HG03095 (cell line): ENCODE measurements around the gene KHK.

ENCODE experiments used
- ATAC-seq: cut with Tn5 transposase; IDR thresholded peaks from one replicate; pipeline ENCODE4 v1.9.1; 2021; ENCODE audit warnings: moderate library complexity; ENCODE audit not compliant: unreplicated experiment

Gene KHK

DNA sequence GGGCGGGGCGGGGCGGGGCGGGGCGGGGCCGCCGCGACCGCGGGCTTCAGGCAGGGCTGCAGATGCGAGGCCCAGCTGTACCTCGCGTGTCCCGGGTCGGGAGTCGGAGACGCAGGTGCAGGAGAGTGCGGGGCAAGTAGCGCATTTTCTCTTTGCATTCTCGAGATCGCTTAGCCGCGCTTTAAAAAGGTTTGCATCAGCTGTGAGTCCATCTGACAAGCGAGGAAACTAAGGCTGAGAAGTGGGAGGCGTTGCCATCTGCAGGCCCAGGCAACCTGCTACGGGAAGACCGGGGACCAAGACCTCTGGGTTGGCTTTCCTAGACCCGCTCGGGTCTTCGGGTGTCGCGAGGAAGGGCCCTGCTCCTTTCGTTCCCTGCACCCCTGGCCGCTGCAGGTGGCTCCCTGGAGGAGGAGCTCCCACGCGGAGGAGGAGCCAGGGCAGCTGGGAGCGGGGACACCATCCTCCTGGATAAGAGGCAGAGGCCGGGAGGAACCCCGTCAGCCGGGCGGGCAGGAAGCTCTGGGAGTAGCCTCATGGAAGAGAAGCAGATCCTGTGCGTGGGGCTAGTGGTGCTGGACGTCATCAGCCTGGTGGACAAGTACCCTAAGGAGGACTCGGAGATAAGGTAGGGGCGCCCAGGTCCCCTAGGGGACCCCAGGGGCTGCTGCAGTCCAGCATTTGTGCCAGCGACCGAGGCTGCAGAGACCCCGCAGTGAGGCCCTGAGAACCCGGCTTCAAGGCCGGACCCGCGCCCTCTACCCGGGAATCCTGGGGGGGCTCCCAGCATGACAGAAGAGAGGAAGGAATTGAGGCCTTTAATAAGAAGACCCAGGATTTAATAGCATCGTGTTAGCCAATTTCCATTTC lies at the start of gene KHK:
TSS of gene KHK (plus strand) at position 49 of the 870 bp plus-strand sequence. CDS start at position 537, 488 bp downstream.
- no peak for ATAC-seq

DNA sequence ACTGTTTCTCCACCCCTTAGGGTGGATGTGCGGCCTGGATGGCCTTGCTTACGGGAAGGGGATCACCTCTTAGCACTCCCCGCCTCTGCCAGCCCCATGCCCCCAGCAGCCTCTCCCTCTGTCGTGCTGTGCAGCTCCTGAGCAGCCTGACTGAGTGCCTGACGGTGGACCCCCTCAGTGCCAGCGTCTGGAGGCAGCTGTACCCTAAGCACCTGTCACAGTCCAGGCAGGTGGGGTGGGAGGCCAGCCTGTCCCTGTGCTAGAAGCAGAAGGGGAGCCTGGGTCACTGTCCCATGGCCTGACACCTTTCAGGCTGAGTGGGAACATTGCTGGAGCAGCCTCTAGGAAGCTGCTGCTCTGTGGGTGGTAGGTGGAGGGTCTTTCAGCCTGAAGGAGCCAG lies 48.6 kb upstream of the KHK start:
- no peak for ATAC-seq

DNA sequence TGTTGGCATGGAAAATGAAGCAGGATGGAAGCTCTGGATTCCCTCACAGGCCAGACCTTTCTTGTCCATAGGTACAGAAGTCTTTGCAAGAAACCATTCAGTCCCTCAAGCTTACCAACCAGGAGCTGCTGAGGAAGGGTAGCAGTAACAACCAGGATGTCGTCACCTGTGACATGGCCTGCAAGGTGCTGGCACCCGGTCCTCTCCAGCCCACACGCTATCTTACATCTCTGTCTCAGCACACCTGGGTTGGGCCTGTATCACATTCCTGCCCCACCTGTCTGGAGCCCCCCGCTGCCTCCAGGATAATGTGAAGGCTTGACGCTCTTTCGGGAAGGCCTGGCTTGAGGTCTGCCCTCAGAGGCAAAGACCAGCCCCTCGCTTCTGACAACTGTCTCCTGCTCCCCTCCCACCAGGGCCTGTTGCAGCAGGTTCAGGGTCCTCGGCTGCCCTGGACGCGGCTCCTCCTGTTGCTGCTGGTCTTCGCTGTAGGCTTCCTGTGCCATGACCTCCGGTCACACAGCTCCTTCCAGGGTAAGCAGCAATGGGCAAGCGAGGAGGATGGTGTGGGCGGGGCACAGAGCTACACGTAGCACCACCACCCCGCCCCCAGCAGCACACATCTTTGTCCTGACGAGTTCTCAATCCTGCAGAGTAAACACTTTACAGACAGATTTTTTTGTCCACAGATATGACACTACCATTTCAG lies 47.8 kb upstream of the KHK start:
- no peak for ATAC-seq

DNA sequence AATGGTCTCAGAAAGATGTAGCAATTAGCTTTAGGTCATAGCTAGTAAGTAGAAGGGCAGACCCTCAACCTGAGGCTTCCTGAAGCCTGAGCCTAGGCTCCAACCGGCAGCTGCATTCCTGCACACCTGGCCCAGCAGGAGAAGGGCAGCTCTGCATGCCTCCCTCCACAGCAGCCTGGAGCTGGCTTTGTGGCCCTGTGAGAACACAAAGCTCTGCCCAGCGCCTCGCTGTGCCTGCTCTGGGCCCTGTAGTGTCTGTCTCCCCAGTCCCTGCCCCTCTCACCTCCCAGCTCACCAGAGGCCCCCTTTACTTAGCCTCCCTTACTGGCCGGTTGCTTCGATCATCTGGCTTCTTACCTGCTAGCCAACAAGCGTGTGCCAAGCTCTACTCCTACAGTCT lies 47.1 kb upstream of the KHK start:
- ATAC-seq, result no peak

DNA sequence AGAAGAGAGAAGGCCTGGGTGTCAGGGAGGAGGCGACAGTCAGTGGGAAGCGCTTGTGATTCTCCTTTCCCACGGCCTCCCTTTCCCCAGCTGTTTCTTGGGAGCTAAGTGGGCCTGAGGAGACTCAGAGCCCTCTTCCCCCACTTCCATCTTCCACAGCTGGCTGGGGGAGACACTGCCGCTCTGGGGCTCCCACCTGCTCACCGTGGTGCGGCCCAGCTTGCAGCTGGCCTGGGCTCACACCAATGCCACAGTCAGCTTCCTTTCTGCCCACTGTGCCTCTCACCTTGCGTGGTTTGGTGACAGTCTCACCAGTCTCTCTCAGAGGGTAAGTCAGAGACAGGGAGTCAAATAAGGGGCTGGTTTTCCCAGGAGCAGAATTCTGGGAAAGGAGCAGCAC lies 46.7 kb upstream of the KHK start:
- ATAC-seq, result no peak

DNA sequence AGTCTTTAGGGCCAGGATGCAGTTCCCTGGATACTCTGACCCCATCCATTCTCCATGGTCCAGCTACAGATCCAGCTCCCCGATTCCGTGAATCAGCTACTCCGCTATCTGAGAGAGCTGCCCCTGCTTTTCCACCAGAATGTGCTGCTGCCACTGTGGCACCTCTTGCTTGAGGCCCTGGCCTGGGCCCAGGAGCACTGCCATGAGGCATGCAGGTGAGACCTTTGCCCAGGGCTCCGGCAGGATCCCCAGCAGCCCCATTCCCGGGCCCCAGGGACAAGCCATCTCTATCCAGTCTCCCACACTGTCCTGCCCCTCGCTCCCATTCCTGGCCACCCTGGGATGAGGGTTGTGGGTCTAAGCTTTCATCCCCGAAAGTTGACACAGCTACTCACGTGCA lies 46.3 kb upstream of the KHK start:
- ATAC-seq, result no peak

DNA sequence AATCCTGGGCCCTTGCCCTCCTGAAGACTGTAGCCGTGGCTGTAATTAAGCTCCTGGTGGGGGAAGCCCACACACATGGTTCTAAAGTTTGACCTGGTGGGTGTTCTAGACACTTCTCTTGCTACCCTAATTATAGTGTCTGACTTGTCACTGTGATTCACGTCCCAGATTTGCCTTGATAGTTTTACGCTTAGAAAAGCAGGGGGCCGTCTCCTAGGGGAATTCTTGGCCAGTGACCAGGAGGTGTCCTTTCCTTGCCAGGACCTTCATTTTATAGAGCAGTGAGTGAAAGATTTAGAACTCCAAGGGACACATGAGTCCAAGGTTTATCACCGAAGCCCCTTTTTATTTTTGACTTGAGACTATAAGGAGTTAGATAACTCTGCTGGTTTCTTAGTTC lies 44.8 kb upstream of the KHK start:
- peak; percentile 20 for ATAC-seq

DNA sequence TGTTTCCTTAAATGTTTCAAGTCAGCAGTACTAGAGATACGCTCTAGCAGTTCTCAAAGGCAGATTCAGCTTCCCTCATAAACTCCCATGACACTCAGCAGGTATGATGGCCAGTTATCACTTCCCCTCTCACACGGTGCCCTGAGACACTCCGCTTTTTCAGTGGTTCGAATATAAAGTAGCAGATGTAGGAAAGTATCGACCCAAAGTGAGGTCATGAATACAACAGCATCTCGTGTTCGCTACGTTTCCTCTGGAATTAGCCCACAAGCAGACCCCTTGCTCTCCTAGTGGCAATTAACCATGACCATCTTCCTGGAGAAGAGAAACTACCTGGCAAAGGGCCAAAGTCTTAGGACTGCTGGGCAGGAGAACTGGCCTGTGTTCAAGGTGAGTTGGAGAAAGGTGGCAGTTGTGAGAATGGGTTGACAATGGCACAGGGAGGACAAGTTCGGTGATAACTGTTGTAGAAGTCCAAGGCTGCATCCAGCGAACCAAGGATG lies 44.4 kb upstream of the KHK start:
- ATAC-seq, result peak; percentile 70

DNA sequence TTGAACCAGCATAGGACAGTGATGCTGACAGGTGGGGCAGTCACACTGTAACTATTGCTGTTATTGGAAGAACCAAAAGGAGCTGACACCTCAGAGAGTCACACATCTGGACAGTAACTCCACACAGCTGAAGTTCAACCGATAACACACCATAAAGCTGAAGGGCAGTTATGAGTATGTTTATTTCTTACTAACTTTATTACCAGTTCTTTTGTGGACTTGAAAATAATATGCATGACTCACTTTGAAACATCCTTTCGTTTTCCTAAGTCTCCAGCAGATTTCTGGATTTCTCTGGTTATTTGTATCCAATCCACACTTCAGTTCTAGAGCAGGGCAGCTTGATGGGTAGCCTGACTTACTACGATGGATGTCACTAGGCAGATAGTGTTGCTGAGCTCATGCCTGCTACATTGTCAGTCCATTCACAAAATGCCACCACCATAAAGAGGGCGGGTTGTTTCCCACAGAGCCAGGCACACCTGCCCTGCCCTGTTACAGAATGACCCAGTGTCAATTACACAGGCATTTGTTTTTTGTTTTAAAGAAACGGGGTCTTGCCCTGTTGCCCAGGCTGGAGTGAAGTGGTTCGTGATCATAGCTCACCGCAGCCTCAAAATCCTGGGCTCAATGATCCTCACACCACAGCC lies 43.5 kb upstream of the KHK start:
- no peak for ATAC-seq

DNA sequence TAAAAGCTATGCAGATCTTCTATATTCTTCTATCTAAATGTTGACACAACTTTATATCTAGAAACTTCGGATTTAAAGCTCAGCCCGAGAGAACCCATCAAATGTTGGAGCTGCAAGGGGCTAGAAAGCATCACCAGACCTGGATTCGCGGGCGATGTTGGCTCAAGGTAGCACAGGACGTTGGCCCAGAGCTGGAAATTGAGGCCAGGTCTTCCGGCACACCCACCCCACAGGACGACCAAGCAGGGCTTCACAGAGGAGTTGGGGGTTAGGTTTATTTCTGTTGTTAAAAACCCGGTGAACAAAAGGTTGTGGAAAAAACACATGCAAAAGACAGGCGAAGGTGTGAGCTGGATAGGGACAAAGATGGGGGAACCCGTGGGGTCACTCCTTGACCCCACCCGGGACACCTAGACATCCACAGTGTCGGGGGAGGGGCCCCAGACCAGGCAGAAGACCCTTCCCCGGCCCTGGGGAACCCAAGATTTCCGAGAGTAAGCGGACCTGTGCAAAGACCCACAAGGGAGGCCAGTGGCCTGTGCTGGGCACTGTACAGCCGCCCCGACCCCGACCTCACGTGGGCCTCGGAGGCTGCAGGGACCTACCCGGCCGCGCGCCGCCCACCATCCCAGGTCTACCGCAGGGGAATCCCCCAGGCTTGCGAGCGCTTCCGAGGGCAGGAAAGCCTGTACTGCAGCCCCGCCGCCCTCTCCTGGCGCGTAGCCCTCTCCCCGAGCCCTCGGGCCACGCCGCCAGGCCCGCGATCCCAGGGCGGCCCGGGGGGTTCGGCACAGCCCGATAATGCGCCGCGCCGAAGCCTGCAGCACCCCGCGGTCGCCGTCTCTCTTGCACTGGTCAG lies 36.9 kb upstream of the KHK start:
- peak; percentile 28 for ATAC-seq

DNA sequence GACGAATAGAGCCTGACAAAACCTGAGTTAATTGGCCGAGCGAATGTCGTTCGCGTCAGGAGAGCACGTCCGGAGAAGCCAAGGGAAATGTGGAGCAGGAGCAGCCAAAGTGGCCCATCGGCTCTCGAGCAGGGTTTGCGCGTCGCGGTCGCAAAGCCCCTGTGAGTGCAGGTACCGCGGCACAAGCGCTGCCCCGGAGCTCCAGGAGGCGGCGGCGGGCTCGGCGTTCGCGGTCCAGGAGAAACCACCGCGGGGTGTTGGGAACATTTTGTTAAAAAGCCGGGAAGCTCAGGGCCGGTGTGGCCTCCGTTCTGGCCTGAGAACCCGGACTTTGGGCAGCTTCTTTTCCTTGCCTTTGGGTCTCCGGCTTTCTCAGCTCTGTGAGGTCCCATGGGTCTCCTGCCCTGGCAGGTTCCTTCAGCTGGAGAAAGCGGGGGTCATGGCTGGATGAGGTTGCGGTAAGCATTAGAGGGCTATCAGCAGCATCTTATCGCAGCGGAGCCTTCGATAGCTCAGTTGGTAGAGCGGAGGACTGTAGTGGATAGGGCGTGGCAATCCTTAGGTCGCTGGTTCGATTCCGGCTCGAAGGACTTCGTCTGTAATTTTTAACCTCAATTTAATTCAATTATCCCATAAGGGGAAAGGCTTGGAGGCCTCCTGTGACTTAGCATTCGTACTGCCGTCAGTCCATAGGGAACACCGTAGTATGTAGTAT lies 36.1 kb upstream of the KHK start:
- ATAC-seq, result peak; percentile 40

DNA sequence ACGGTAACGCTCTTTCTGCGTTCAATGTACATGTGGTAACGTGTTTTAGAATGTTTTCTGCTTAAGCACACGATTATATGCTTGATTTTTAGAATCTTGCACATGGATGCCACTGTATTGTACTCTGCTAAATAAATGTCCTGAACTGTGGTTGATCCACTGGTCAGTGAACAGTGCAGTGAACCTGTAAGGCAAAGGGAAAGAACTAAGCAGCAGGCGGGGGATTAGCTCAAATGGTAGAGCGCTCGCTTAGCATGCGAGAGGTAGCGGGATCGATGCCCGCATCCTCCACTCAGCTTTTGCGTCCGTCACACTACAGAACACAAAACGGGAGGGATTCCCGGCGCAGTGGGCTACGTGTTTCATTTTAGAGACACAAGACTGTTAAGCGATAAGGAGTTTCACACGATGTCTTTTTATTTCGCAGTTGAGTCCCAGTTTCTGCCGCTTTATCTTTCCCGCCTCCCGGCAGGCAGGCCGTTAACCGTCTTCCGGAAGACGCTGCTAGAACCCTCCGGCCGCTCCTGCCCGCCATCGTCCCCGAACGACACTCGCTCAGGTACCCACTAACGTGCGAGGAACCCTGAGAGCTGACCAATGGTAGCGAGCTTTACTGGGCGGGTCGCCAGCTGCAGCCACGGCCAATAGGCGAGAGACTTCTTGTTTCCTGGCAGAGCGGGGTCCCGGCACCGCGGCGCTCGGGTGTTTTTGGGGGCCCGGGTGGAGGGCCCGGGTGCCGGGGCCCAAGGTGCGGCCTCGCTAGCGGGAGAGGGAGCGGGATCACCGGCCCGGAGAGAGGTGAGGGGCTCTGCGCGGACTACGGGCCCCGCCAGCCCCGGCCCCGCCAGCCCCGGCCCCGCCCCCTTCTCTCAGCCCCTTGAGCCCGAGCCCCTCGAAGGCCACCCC lies 35.3 kb upstream of the KHK start, which contains the start of gene AGBL5:
TSS of gene AGBL5 (plus strand) at position 673 of the 906 bp plus-strand sequence. CDS start 1,291 bp downstream, outside the sequence.
- ATAC-seq, result peak; percentile 62

DNA sequence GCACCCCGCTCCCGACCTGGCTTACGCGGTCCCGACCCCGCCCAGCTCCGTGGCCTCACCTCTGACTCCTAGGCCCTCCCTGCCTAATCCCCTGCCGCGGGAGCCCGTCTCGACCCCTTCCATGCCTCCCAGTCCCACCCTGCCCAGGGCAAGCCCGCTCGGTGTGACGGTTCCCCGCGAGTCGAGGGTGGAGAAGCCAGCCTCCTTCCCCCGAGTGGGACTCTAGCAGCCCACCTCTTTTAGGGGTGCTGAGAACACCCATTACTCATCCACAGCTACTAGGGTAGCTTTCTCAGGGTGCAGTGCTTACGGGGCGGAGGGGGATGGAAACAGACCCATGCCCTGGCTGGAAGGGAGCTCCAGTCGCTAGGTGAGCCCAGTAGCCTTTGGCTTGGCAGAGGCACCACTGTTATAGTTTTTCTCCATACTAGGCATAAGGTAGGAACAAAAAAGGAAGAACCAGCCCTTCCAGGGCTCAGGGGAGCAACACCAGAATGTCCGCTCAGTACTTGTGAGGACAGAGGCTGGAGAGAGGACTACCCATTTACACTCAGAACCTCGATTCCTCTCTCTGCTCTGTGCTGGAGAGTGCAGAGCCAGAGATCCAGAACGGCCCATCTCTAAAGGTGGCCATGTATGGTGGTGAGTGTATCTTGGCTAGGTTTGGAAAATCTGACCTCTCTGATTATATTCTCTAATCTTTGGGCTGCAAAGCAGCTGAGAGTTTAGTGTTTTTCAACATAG lies 34.5 kb upstream of the KHK start:
- peak; percentile 0 for ATAC-seq

DNA sequence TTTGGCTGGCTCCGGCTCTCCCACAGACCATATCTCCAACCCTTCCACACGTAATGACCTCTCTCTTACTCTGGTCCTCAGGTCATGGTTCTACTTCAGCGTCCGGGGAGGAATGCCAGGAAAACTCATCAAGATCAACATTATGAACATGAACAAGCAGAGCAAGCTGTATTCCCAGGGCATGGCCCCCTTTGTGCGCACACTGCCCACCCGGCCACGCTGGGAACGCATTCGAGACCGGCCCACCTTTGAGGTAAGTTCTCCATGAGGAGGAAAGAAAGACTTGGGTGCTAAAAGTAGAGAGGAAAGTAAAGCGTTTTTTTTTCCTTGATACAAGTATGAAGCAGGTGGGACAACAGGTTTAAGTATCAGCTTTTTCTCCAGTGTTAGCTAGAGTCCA lies 33.3 kb upstream of the KHK start:
- ATAC-seq, result no peak

DNA sequence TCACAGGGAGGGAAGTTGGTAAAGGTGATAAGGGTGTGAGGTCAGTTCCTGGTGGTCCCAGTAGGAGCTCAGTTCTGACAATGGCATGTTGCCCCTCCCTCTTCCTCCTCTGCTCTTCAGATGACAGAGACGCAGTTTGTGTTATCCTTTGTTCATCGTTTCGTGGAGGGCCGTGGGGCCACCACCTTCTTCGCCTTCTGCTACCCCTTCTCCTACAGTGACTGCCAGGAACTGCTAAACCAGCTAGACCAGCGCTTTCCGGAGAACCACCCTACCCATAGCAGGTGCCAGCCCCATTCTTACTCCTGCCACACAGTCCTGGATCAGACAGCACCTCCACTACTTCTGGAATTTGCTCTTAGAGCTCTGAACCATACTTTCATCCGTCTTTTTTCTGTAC lies 32.8 kb upstream of the KHK start:
- no peak for ATAC-seq

DNA sequence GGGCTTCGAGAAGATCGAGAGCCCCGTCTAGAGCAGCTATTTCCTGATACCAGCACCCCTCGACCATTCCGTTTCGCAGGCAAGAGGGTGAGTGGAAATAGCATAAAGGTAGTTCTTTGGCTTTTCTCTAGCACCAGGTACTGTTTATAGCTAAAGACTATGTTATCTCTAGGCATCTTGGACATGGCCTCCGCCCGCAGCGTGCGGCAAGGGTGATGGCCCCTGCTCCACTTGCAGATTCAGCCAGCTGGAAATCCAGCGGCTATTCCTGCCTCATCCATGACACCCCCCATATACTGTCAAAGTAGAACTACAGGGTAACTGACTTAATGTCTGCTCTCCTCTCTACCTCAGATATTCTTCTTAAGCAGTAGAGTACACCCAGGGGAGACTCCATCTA lies 31.9 kb upstream of the KHK start:
- no peak for ATAC-seq

DNA sequence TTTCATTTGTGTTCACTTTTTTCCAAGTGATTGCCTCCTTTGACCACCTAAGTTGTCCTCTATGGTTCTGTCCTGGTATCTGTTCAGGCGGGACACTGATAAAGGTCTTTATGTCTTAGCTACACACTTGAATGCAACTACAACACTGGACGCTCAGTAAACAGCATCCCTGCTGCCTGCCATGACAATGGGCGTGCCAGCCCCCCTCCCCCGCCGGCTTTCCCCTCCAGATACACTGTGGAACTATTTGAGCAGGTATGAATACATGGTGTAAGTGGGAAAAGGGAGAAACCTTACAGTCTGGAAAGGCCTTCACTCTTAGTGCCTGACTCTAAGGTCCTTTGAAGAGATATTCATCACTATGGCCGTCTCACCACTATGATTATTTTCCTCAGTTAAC lies 29.4 kb upstream of the KHK start:
- ATAC-seq, result no peak

DNA sequence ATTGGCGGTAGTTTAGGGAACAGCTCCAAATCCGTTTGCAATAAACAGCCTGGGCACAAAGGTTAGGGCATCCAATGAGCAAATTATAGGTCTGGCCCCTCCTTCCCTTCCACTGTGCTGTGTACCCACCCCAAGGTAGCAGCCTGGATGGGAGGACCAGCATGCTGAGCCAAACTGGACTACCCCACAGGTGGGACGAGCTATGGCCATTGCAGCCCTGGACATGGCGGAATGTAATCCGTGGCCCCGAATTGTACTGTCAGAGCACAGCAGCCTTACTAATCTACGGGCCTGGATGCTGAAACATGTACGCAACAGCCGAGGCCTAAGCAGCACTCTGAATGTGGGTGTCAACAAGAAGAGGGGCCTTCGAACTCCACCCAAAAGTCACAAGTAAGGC lies 28.4 kb upstream of the KHK start:
- ATAC-seq, result no peak
